ENCODE measurements around the gene PRSS48. TPM values are rescaled to one million over a fixed set of nuclear protein-coding genes. Genes with fewer than 3 reads are reported as not detected.
"Not testable (repeated sequence)": the region's sequence is repeated elsewhere in the genome, so short reads cannot be mapped to it uniquely, and the experiment has no call there.

PRSS48 gene
- not detected for total RNA-seq

DNA sequence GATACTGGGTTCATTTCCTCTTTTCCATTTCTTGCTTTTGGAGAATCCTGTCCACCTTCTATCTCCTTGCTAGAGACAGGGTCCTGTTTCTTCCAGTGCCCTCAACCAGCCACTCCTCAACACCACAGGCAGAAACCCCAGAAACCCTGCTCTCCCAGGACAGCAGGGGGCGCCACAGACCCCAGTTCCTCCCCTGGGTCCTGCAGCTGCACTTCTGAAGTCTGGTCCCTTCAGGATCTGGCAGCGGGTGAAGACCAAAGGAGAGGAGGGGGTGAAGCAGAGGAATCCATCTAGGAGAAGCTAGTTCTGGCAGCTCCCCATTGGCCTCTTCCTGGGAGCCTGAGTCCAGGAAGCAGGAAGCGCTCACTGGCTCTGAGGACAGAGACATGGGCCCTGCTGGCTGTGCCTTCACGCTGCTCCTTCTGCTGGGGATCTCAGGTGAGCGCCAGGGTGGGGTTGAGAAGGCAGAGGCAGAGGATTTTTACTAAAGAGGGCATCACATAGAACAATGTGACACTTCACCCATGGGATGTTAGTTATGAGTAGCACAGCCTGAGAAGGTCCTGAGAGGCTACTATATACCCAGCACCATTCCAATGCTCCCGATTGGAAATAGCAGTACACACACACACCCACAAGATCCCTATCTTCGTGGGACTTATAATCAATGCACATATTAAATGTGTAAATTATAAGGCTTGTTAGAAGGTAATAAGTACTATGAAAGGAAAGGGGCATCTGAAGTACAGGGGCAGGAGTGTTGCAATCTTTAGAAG is at the start of gene PRSS48:
PRSS48 (plus strand) TSS at position 375 of the 776 bp plus-strand sequence; CDS start at position 387, 12 bp downstream.
- peak in 2 of 3 donors; percentile 30 to 59 for DNase-seq (ENCODE audit: low read depth in 2 of 3, low spot score in 2 of 3)

DNA sequence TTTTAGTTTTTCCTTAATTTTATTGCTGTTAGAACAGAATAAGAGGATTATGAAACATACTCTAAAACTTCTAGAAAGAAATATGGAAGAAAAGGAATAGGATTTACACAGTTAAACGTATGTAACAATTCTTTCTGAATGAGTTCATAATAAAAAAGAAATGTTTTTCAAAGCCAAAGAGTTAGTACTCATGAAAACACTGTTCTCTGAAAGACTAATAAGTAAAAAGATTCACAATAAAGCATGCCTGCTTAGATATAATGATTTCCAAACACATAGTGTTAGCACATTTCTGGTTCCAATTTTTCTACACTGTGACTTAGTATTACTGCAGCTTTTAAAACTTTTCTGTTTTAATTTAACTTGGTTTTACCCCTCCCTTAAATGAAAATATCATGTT is 49.8 kb upstream of the PRSS48 start:
- DNase-seq (ENCODE audit: low read depth in 2 of 3, low spot score in 2 of 3): no peak

DNA sequence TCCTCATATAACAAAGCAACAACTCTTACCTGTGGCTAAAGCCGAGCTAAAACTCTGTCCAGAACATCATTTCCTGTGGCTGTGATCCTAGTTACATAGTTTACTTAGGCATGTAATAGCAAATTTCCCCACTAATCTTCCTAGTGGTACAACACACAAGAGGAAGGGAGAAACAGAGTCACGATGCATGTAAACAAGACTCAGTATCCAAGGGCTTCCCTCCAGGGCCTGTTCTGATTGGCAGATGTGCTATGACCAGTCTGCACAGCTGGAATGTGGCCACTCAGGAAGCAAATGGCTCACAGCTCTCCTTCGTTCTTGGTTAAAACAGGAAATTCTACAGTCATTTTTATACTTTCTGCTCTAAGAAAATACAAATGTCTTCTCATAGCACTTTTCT is 49.2 kb upstream of the PRSS48 start:
- no peak for DNase-seq (ENCODE audit: low read depth in 2 of 3, low spot score in 2 of 3)

DNA sequence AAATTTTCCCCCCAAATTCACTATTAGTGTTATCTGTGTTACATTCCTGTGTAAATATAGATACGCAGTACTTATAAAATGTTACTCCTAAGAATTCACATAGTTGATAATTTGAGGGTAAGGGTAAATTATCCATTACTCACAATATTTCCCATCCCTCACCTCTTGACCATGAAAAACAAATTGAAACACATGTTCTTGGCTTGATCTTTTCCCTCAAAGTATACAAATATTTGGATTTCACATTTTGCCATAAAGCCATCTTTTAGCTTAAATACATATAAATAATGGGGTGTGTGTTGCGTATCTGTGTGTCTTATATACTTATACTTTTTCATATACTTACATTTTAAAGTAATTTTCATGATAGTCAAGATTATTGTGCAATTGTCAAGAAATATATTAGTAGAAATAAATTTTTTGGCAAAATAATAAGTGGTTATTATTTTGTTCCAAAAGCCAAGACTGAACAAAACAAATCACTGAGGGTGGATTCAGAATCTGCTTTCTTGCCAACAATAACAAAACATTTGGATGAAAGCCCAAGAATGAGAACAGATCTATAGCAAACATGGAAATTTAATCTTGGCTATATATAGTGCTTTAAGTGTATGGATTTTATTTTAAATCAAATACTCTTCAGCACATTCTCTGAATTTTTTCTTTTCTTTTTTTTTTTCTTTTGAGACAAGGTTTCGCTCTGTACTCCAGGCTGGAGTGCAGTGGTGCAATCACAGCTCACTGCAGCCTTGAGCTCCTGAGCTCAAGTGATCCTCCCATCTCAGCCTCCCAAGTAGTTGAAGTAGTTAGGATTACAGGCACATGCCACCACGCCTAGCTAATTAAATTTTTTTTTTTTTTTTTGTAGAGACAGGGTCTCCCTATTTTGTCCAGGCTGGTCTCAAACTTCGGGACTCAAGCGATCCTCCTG is 48.5 kb upstream of the PRSS48 start:
- no peak for DNase-seq (ENCODE audit: low read depth in 2 of 3, low spot score in 2 of 3)

DNA sequence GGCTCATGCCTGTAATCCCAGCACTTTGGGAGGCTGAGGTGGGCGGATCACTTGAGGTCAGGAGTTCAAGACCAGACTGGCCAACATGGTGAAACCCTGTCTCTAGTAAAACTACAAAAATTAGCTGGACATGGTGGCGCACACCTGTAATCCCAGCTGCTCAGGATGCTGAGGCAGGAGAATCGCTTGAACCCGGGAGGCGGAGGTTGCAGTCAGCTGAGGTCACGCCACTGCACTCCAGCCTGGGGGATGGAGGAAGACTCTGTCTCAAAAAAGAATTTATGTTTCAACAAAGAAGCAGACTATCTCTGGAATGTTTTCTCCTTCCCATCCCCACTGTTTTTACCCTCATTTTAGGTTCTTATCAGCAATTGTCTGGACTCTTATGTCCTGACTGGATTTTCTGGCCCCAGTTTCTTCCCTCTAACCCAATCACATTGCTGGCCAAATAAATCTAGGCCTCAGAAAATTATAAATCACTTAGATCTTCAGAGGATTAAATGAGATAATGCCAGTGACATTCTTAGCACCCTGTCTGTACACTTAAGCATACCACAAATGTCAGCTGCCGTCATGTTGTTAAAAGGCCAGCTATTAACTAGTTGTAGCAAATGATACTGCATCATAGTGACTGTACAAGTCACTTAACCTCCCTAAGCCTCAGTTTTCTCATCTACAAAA is 44.9 kb upstream of the PRSS48 start:
- no peak for DNase-seq (ENCODE audit: low read depth in 2 of 3, low spot score in 2 of 3)

GRCh38 chr4:151233600-151233999 is 43.4 kb upstream of the PRSS48 start:
- no peak for DNase-seq (ENCODE audit: low read depth in 2 of 3, low spot score in 2 of 3)

DNA sequence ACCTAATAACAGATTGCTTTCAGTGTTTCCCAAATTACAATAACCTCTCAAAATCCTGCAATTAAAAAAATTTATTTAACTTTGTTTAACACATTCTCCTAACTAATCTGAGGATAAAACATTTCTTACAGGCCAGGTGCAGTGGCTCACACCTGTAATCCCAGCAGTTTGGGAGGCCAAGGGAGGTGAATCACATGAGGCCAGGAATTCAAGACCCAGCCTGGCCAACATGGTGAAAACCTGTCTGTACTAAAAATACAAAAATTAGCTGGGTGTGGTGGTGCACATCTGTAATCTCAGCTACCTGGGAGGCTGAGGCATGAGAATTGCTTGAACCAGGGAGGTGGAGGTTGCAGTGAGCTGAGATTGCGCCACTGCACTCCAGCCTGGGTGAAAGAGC is 41.6 kb upstream of the PRSS48 start:
- not testable (repeated sequence) for DNase-seq (ENCODE audit: low read depth in 2 of 3, low spot score in 2 of 3)

DNA sequence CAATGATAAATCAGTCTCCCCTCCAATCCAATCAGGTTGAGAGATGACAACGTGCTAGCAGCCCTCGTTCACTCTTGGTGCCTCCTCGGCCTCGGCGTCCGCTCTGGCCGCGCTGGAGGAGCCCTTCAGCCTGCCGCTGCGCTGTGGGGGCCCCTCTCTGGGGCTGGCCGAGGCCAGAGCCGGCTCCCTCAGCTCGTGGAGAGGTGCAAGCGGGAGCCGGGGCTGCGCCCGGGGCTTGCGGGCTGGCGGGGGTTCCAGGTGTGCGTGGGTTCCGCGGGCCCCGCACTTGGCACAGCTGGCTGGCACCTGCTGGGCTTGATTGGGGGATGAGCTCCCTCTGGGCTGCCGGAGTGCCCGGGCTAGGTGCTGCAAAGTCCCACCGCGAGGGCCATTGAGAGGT is 40.9 kb upstream of the PRSS48 start:
- no peak for DNase-seq (ENCODE audit: low read depth in 2 of 3, low spot score in 2 of 3)

DNA sequence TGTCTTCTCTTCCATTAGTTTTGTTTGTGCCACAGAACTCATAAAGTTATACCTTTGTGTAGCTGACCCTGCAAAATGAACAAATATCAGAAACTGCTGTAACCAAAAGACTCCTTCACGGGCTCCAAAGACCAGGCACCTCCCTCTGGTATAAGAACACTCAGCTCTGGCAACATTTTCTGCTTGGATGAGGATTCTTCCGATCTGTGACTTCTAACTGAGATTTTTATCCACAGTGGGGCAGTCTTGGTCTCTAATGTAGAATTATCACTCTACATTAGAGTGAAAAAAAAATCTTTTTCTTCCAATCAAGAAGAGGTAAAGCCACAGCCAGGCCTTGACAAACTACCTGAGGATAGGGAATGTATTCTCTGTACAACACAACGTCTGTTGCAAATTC is 38.5 kb upstream of the PRSS48 start:
- no peak for DNase-seq (ENCODE audit: low read depth in 2 of 3, low spot score in 2 of 3)

DNA sequence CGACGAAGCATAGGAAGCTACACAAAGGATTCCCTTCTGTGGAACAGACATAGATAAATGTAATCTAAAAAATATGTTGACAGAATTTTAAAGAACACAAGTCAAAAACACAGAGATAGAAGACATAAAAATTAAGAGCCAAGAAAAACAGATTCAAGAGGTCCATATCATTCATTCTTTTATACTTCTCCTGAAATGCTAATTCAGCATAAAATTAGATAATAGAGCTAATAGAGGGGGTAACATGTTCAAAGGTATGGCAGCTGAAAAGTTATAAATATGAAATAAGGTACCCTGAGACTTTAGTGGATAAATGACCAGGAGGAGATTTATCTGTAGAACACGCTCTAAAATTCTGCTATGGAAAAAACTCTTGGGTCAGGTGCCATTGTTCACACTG is 37.4 kb upstream of the PRSS48 start:
- DNase-seq (ENCODE audit: low read depth in 2 of 3, low spot score in 2 of 3): no peak

GRCh38 chr4:151242305-151242704 is 34.7 kb upstream of the PRSS48 start:
- DNase-seq (ENCODE audit: low read depth in 2 of 3, low spot score in 2 of 3): no peak

DNA sequence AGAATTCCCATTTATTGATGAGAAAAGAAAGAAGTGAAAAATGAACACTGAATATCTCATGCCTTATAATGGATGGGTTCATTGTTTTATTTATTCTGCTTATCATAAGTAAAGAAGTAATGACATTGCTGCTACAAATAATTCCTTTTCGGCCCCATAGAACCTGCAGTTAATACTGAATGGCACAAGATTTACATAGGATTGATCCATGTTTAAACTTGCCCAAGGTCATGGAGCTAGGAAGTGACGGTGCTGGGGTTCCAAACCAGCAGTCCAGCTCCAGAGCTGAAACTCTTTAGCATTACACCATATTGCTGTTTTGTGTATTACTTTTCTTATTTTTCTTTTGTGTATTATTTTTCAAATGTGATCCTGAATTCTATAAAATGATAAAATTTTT is 30.2 kb upstream of the PRSS48 start:
- DNase-seq (ENCODE audit: low read depth in 2 of 3, low spot score in 2 of 3): no peak

- DNase-seq (ENCODE audit: low read depth in 2 of 3, low spot score in 2 of 3): no peak
Observed at GRCh38 chr4:151247395-151247794, 29.6 kb upstream of the PRSS48 start.

GRCh38 chr4:151248519-151248918 is 28.4 kb upstream of the PRSS48 start:
- DNase-seq (ENCODE audit: low read depth in 2 of 3, low spot score in 2 of 3): no peak

GRCh38 chr4:151250706-151251105 is 26.3 kb upstream of the PRSS48 start:
- DNase-seq (ENCODE audit: low read depth in 2 of 3, low spot score in 2 of 3): no peak

DNA sequence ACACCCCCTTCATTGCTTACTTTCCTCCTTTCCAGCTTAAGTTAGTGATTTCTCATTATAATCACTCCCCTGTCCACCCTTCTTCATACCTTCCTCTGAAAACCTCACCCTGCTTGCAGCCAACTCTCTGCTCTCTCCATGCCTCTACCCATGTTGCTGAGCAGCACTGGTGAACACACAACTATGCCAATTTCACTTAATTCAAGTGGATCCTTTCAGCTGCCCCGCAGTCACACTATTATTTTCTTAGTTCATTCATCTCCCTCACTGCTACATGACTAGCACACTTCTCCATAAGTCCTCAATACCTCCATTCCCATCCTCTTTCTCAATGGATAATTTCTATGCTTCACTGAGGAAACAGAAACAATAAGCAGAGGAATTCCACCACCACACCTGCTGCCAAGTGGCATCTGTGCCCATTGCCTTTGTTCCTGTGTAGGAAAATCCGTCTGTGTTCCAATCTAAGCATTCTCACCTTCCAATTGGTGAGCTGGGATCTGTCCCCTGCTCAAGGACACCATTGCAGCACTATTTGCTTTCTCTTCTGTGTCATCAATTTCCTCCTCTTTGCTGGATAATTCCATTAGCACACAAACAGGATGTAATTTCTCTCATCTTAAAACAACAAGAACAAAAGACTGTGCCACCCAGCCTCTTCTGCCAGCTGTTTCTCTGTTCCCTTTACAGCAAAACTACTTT is 25.2 kb upstream of the PRSS48 start:
- DNase-seq (ENCODE audit: low read depth in 2 of 3, low spot score in 2 of 3): no peak

DNA sequence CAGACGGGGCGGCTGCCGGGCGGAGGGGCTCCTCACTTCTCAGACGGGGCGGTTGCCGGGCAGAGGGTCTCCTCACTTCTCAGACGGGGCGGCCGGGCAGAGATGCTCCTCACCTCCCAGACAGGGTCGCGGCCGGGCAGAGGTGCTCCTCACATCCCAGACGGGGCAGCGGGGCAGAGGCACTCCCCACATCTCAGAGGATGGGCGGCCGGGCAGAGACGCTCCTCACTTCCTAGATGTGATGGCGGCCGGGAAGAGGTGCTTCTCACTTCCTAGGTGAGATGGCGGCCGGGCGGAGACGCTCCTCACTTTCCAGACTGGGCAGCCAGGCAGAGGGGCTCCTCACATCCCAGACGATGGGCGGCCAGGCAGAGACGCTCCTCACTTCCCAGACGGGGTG is 21.7 kb upstream of the PRSS48 start:
- not testable (repeated sequence) for DNase-seq (ENCODE audit: low read depth in 2 of 3, low spot score in 2 of 3)

DNA sequence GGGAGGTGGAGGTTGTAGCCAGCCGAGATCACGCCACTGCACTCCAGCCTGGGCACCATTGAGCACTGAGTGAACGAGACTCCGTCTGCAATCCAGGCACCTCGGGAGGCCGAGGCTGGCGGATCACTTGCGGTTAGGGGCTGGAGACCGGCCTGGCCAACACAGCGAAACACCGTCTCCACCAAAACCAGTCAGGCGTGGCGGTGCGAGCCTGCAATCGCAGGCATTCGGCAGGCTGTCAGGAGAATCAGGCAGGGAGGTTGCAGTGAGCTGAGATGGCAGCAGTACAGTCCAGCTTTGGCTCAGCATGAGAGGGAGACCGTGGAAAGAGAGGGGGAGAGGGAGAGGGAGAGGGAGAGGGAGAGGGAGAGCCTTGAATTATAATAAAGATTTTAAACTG is 21.3 kb upstream of the PRSS48 start:
- DNase-seq (ENCODE audit: low read depth in 2 of 3, low spot score in 2 of 3): not testable (repeated sequence)

DNA sequence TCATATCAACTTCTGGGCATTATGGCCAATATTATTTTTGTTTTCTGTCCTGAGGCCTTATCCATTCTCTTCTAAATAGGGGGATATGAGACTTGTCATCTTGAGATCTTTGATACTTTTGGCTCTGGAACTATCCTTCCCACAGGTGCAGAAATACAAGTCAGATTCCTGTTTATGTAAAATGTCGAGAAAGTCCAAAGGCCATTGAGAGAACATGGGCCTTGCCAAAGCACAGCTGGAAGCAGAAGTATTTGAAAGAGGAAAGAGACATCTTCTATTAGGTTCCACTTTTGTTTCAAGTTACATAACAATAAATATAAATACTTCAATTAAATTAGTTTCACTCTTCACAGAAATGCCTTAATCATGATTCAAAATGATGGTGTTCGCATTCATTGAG is 20.8 kb upstream of the PRSS48 start:
- DNase-seq (ENCODE audit: low read depth in 2 of 3, low spot score in 2 of 3): no peak

- no peak for DNase-seq (ENCODE audit: low read depth in 2 of 3, low spot score in 2 of 3)
Observed at GRCh38 chr4:151257704-151258103, 19.3 kb upstream of the PRSS48 start.

GRCh38 chr4:151259752-151260151 is 17.2 kb upstream of the PRSS48 start:
- no peak for DNase-seq (ENCODE audit: low read depth in 2 of 3, low spot score in 2 of 3)
